ENCODE results near the gene ANKRD36C.
"Not testable (repeated sequence)": the region's sequence is repeated elsewhere in the genome, so short reads cannot be mapped to it uniquely, and the experiment has no call there.

GRCh38 chr2:95834077-95835013 is 157.3 kb downstream of the ANKRD36C start:
- not testable (repeated sequence) for TF ChIP-seq POLR2A, CTCF (IDR thresholded peaks at IDR 0.05)
